Measurements from ENCODE around the gene YWHAG.
"Not testable (repeated sequence)": the region's sequence is repeated elsewhere in the genome, so short reads cannot be mapped to it uniquely, and the experiment has no call there.

The YWHAG gene

DNA sequence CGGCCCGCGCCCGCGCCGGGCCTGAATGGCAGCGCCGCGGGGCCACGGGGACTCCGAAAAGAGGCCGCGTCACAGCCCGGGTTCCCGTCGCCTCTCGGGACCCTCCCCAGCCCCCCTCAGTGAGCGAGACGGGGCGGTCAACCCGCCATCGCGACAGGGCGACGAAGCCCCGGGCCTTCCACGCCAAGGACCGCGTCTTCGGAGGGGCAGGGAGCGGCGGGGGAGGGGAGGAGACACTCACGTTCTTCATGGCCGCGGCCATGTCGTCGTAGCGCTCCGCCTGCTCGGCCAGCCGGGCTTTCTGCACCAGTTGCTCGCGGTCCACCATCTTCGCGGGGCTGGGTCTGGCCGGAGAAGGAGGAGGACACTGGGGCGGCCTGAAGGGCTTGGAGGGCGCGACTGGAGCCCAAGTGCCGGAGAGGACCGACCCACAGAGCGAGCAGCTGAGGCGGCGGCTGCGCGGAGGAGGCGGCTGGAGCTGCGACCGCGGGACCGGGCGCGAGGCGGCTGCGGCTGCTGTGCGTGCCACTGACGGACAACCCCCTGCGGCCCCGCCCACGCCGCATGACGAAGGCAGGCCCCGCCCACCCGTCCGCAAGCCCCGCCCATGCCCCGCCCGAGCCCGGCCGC is at the start of gene YWHAG:
YWHAG (minus strand) TSS at position 511 of the 630 bp plus-strand sequence; CDS start at position 328, 183 bp downstream.
- DNase-seq (ENCODE audit: low read depth), result peak; percentile 91
- TF ChIP-seq, protein P1, sequence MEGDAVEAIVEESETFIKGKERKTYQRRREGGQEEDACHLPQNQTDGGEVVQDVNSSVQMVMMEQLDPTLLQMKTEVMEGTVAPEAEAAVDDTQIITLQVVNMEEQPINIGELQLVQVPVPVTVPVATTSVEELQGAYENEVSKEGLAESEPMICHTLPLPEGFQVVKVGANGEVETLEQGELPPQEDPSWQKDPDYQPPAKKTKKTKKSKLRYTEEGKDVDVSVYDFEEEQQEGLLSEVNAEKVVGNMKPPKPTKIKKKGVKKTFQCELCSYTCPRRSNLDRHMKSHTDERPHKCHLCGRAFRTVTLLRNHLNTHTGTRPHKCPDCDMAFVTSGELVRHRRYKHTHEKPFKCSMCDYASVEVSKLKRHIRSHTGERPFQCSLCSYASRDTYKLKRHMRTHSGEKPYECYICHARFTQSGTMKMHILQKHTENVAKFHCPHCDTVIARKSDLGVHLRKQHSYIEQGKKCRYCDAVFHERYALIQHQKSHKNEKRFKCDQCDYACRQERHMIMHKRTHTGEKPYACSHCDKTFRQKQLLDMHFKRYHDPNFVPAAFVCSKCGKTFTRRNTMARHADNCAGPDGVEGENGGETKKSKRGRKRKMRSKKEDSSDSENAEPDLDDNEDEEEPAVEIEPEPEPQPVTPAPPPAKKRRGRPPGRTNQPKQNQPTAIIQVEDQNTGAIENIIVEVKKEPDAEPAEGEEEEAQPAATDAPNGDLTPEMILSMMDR (IDR thresholded peaks at IDR 0.05; ENCODE audit: low read length, missing control alignments), result no peak
- peak within 1 kb of the TSS; percentile 97 for H3K4me3 ChIP-seq (replicated peaks; ENCODE audit: low read depth, low read length)

DNA sequence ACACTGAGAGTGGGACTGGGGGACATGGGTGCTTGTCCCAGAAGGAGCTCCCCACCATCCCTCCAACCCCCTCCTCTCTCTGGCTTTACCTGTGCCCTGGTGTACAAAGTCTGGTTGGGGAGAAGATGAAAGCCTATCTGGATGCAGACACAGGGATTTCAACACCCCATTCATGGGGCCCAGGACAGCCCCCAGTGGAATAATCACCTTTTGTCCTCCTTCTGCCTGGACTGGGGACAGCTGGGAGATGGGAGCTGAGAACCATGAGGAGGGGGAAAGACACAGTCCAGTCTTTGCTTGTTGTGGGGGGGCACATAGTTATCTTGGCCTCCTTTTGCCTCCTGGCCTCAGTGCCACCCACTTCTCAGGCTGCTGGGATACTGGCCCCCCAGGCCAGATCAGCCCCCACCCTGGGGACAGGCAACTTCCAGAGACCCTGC is 49.4 kb upstream of the YWHAG start:
- DNase-seq (ENCODE audit: low read depth), result no peak
- H3K4me3 ChIP-seq (replicated peaks; ENCODE audit: low read depth, low read length), result no peak overlapping the region
- TF ChIP-seq, protein P1 (IDR thresholded peaks at IDR 0.05; ENCODE audit: low read length, missing control alignments), result no peak

- no peak overlapping the region for H3K4me3 ChIP-seq (replicated peaks; ENCODE audit: low read depth, low read length)
- DNase-seq (ENCODE audit: low read depth), result no peak
- TF ChIP-seq, protein P1 (IDR thresholded peaks at IDR 0.05; ENCODE audit: low read length, missing control alignments), result no peak
These were observed 48.9 kb upstream of the YWHAG start for GRCh38 chr7:76407718-76408117.

GRCh38 chr7:76405738-76406137 is 46.9 kb upstream of the YWHAG start:
- TF ChIP-seq, protein P1 (IDR thresholded peaks at IDR 0.05; ENCODE audit: low read length, missing control alignments), result no peak
- no peak for DNase-seq (ENCODE audit: low read depth)
- H3K4me3 ChIP-seq (replicated peaks; ENCODE audit: low read depth, low read length), result no peak overlapping the region

DNA sequence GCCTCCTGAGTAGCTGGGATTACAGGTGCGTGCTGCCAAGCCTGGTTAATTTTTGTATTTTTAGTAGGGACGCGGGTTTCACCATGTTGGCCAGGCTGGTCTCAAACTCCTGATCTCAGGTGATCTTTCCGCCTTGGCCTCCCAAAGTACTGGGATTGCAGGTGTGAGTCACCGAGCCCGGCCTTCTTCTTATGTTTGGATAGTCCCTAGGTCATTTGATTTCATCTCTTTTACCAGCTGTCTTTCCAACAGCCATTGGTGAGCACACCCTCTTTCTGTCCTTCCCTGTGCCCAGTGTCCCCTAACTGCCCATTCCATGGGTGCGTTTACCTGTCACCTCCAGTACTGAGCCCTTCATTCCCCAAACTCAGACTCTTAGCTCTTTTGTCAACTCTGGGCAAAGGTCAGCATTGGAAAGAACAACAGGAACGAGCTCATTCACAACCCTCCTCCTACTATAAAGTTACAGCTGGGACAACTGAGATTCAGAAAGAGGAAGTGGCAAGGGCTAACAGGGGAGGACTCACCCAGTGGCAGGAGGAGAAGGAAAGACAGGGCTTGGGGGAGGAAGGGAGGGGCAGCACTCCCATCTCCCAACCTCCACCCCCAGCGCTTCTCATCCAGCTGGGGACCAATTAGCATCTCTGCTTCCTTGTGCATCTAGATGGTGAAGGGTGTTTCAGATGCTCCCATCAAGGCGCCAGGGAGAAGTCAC is 45.1 kb upstream of the YWHAG start:
- no peak for DNase-seq (ENCODE audit: low read depth)
- TF ChIP-seq, protein P1 (IDR thresholded peaks at IDR 0.05; ENCODE audit: low read length, missing control alignments), result no peak
- H3K4me3 ChIP-seq (replicated peaks; ENCODE audit: low read depth, low read length), result no peak overlapping the region

DNA sequence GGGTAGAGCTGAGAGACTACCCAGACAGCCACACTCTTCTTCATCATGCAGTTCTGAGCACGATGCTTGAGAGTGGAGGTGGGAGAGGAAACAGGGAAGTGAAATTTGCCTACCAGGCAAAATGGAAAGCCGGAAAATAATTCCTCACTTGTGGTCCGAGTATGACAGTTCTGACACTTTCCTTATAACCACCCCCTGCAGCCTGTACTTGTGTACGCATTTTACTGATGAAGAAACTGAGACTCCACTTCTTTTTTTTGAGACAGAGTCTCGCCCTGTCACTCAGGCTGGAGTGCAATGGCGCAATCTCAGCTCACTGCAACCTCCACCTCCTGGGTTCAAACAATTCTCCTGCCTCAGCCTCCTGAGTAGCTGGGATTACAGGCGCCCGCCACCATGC is 44.3 kb upstream of the YWHAG start:
- DNase-seq (ENCODE audit: low read depth); H3K4me3 ChIP-seq (replicated peaks; ENCODE audit: low read depth, low read length): not testable (repeated sequence)

DNA sequence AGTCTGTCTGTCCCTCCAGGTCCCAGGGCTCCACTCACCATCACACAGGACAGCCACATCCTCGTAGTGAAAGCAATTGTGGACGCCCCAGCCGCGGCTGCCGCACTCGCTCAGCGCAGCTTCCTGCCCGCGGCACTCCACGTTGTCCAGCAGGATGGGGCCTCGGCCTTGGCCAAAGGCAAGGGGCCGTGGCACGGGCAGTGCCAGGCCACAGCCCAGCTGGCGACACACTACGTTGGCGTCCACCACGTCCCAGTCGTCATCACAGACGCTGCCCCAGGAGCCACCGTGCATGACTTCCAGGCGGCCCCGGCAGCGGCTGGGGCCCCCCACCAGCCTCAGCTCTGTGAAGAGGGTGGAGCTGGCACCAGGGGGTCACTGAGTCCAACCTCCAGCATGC is 41.5 kb upstream of the YWHAG start:
- TF ChIP-seq, protein P1 (IDR thresholded peaks at IDR 0.05; ENCODE audit: low read length, missing control alignments), result no peak
- DNase-seq (ENCODE audit: low read depth), result no peak

More for the DNA sequence above, 41.5 kb upstream of the YWHAG start:
- H3K4me3 ChIP-seq (replicated peaks; ENCODE audit: low read depth, low read length), result no peak overlapping the region
